H1 (cell line): ENCODE results near the gene LRRC56. TPM values are rescaled to one million over a fixed set of nuclear protein-coding genes. Genes with fewer than 3 reads are reported as not detected.

Experiments used
- CTCF ChIA-PET: fragments of 300-600 bp; sonication (Branson Sonifier 250); formaldehyde crosslinking; loops from one replicate; lab custom pipeline; 2021; ENCODE audit not compliant: partially characterized antibody; lab: Charles Lee
- POLR2A ChIA-PET: fragments of 300-600 bp; sonication (Branson Sonifier 250); formaldehyde crosslinking; loops from one replicate; lab custom pipeline; 2021; ENCODE audit warnings: inconsistent platforms; ENCODE audit not compliant: partially characterized antibody; lab: Charles Lee
- DNase-seq, 2 experiments: peaks; one replicate each; pipeline versions ENCODE4 v3.0.0 to v3.0.0-alpha.2; 2010 to 2022; ENCODE audit warnings: low spot score in 2 of 2, low read depth in 1 of 2, mixed read lengths in 1 of 2
- FAIRE-seq: peaks from 2 replicates; lab custom pipeline; 2011; peaks lifted over from hg19 to GRCh38; lab: Jason Lieb, UNC
- H2AFZ ChIP-seq: 2 replicates; pipeline ENCODE4 v1.8.1; 2012; ENCODE audit warnings: low read length, inconsistent platforms
- H2AK5ac ChIP-seq: 2 replicates; pipeline ENCODE4 v1.6.1; 2013; ENCODE audit warnings: low read depth, low read length
- H2BK120ac ChIP-seq: replicated peaks from 2 replicates; pipeline ENCODE3; 2013; ENCODE audit warnings: low read depth, low read length, inconsistent platforms
- H2BK12ac ChIP-seq: 2 replicates; pipeline ENCODE4 v1.6.1; 2013; ENCODE audit warnings: low read depth, low read length
- H2BK15ac ChIP-seq: 2 replicates; pipeline ENCODE4 v1.6.1; 2013; ENCODE audit warnings: low read length
- H2BK20ac ChIP-seq: 2 replicates; pipeline ENCODE4 v1.6.1; 2013; ENCODE audit warnings: low read length
- H2BK5ac ChIP-seq: 2 replicates; pipeline ENCODE4 v1.6.1; 2013; ENCODE audit warnings: low read depth, low read length
- H3K14ac ChIP-seq: 2 replicates; pipeline ENCODE4 v1.6.1; 2013; ENCODE audit warnings: inconsistent platforms; ENCODE audit not compliant: insufficient read length
- H3K18ac ChIP-seq: 2 replicates; pipeline ENCODE4 v1.6.1; 2013; ENCODE audit warnings: low read length; ENCODE audit errors: extremely low read depth
- H3K23ac ChIP-seq: 2 replicates; pipeline ENCODE4 v1.6.1; 2013; ENCODE audit warnings: inconsistent platforms; ENCODE audit not compliant: insufficient read length
- H3K23me2 ChIP-seq: 2 replicates; pipeline ENCODE4 v1.6.1; 2013; ENCODE audit warnings: low read depth, low read length
- H3K27ac ChIP-seq: 2 replicates; pipeline ENCODE4 v1.6.1; 2011; ENCODE audit warnings: low read depth, low read length, inconsistent platforms
- H3K27me3 ChIP-seq, 4 experiments: replicated peaks in 1 of 4; 1 replicate in 1 of 4; 2 replicates in 3 of 4; pipeline versions ENCODE4 v1.6.1 to v1.8.1; 2011 to 2013; ENCODE audit warnings: low read length in 3 of 4, mild to moderate bottlenecking in 3 of 4, inconsistent platforms in 2 of 4, mixed read lengths in 2 of 4, moderate library complexity in 1 of 4; ENCODE audit not compliant: control insufficient read depth in 3 of 4, insufficient read depth in 3 of 4; ENCODE audit errors: extremely low read depth in 1 of 4
- H3K36me3 ChIP-seq, 4 experiments: 2 replicates each; pipeline versions ENCODE4 v1.6.1 to v1.8.1; 2011 to 2013; ENCODE audit warnings: mild to moderate bottlenecking in 4 of 4, low read length in 3 of 4, moderate library complexity in 2 of 4, control low read depth in 1 of 4, inconsistent platforms in 1 of 4; ENCODE audit not compliant: insufficient read depth in 4 of 4, control insufficient read depth in 2 of 4
- H3K4ac ChIP-seq: replicated peaks from 2 replicates; pipeline ENCODE3; 2013; ENCODE audit warnings: low read length, low read depth, mixed read lengths, inconsistent platforms; ENCODE audit not compliant: insufficient read length
- H3K4me1 ChIP-seq, 4 experiments: replicated peaks in 1 of 4; 1 replicate in 1 of 4; 2 replicates in 3 of 4; pipeline versions ENCODE4 v1.6.1 to v1.8.1; 2011 to 2013; ENCODE audit warnings: low read length in 3 of 4, inconsistent platforms in 2 of 4, mixed read lengths in 1 of 4; ENCODE audit not compliant: insufficient read depth in 4 of 4, control insufficient read depth in 3 of 4
- H3K4me2 ChIP-seq, 2 experiments: 2 replicates each; pipeline versions ENCODE4 v1.6.1 to v1.8.1; 2011 to 2013; ENCODE audit warnings: low read depth in 2 of 2, low read length in 2 of 2, control low read depth in 1 of 2, inconsistent platforms in 1 of 2, mild to moderate bottlenecking in 1 of 2; ENCODE audit not compliant: insufficient read depth in 1 of 2
- H3K4me3 ChIP-seq, 4 experiments: fragments of 200-600, 300-600 bp in 1 of 4; sonication (generic), shearing (Covaris generic), sonication (Bioruptor Twin) in 1 of 4; 2 replicates each; pipeline versions ENCODE4 v1.5.1 to v1.8.1; 2011 to 2016; ENCODE audit warnings: low read length in 4 of 4, low read depth in 3 of 4, control low read depth in 2 of 4, inconsistent platforms in 2 of 4, mild to moderate bottlenecking in 2 of 4, mixed read lengths in 1 of 4, moderate library complexity in 1 of 4; ENCODE audit not compliant: insufficient read depth in 2 of 4; ENCODE audit errors: extremely low read depth in 1 of 4
- H3K56ac ChIP-seq: replicated peaks from 2 replicates; pipeline ENCODE3; 2013; ENCODE audit warnings: low read depth, mild to moderate bottlenecking, mixed read lengths, low read length, inconsistent platforms; ENCODE audit not compliant: insufficient read length
- H3K79me1 ChIP-seq: 2 replicates; pipeline ENCODE4 v1.6.1; 2013; ENCODE audit warnings: low read depth, low read length, control low read depth
- H3K79me2 ChIP-seq, 2 experiments: 2 replicates each; pipeline versions ENCODE4 v1.6.1 to v1.8.1; 2012 to 2013; ENCODE audit warnings: low read length in 2 of 2, mild to moderate bottlenecking in 2 of 2, inconsistent platforms in 1 of 2; ENCODE audit not compliant: insufficient read depth in 2 of 2, control insufficient read depth in 1 of 2
- H3K9ac ChIP-seq, 4 experiments: replicated peaks in 1 of 4; 1 replicate in 1 of 4; 2 replicates in 3 of 4; pipeline versions ENCODE4 v1.6.1 to v1.8.1; 2011 to 2013; ENCODE audit warnings: low read depth in 3 of 4, low read length in 3 of 4, control low read depth in 2 of 4, mild to moderate bottlenecking in 2 of 4, moderate library complexity in 2 of 4, inconsistent platforms in 1 of 4; ENCODE audit errors: extremely low read depth in 1 of 4
- H3K9me3 ChIP-seq, 2 experiments: 2 replicates each; pipeline versions ENCODE4 v1.6.1 to v1.8.1; 2012 to 2013; ENCODE audit warnings: mild to moderate bottlenecking in 2 of 2, moderate library complexity in 2 of 2, control low read depth in 1 of 2, inconsistent platforms in 1 of 2, low read depth in 1 of 2, low read length in 1 of 2, mixed read lengths in 1 of 2; ENCODE audit not compliant: insufficient read depth in 2 of 2
- H4K20me1 ChIP-seq, 2 experiments: replicated peaks in 1 of 2; 2 replicates each; pipeline versions ENCODE3 to v1.8.1; 2011 to 2013; ENCODE audit warnings: inconsistent platforms in 2 of 2, low read length in 2 of 2, mild to moderate bottlenecking in 1 of 2; ENCODE audit not compliant: insufficient read depth in 2 of 2, control insufficient read depth in 1 of 2
- H4K5ac ChIP-seq: 2 replicates; pipeline ENCODE4 v1.6.1; 2013; ENCODE audit warnings: low read length, low read depth, mixed read lengths, inconsistent platforms; ENCODE audit not compliant: insufficient read length
- H4K8ac ChIP-seq: 2 replicates; pipeline ENCODE4 v1.8.0; 2013; ENCODE audit warnings: mild to moderate bottlenecking, moderate library complexity, low read length, inconsistent platforms; ENCODE audit not compliant: insufficient read depth; ENCODE audit errors: extremely low read depth
- H4K91ac ChIP-seq: replicated peaks from 2 replicates; pipeline ENCODE3; 2013; ENCODE audit warnings: low read length, mixed read lengths, inconsistent platforms; ENCODE audit not compliant: insufficient read length
- ASH2L ChIP-seq: fragments of 200-600, 300-600 bp; sonication (generic); IDR thresholded peaks from one replicate; pipeline ENCODE4 v1.7.1; 2017; ENCODE audit warnings: low read length
- BACH1 ChIP-seq: IDR thresholded peaks from 2 replicates; pipeline ENCODE4 v1.6.1; 2012; ENCODE audit warnings: low read length, improper control_type of control experiment
- EP300 ChIP-seq, 2 experiments: IDR thresholded peaks; 1 replicate in 1 of 2; 2 replicates in 1 of 2; pipeline ENCODE4 v1.6.1; 2011 to 2012; ENCODE audit warnings: low read depth in 2 of 2, low read length in 2 of 2, mild to moderate bottlenecking in 2 of 2, borderline replicate concordance in 1 of 2, inconsistent platforms in 1 of 2, moderate library complexity in 1 of 2
- GTF2F1 ChIP-seq: IDR thresholded peaks from 2 replicates; pipeline ENCODE4 v1.6.1; 2012; ENCODE audit warnings: low read depth, low read length, improper control_type of control experiment, borderline replicate concordance
- HDAC6 ChIP-seq: IDR thresholded peaks from one replicate; pipeline ENCODE4 v1.7.1; 2012; ENCODE audit warnings: low read depth, mild to moderate bottlenecking, inconsistent platforms, low read length, moderate library complexity
- KDM1A ChIP-seq: fragments of 200-600, 300-600 bp; sonication (generic); IDR thresholded peaks from 2 replicates; pipeline ENCODE4 v1.7.1; 2016; ENCODE audit warnings: mild to moderate bottlenecking, low read length, borderline replicate concordance
- RFX5 ChIP-seq: IDR thresholded peaks from 2 replicates; pipeline ENCODE4 v1.6.1; 2011; ENCODE audit warnings: low read depth, low read length, improper control_type of control experiment, borderline replicate concordance
- SP1 ChIP-seq: IDR thresholded peaks from 2 replicates; pipeline ENCODE4 v1.6.1; 2011; ENCODE audit warnings: low read depth, low read length
- TAF1 ChIP-seq: IDR thresholded peaks from 2 replicates; pipeline ENCODE4 v1.6.1; 2011; ENCODE audit warnings: mild to moderate bottlenecking, low read depth, low read length
- TBP ChIP-seq: IDR thresholded peaks from 2 replicates; pipeline ENCODE4 v1.6.1; 2011; ENCODE audit warnings: low read depth, low read length, improper control_type of control experiment
- WGBS, 2 experiments: shearing (Covaris generic) in 1 of 2; methylation state at CpG; one replicate each; pipeline versions ENCODE4 v1.1.6 to v1.1.7; 2013 to 2015; ENCODE audit warnings: low lambda C conversion rate in 2 of 2, mixed read lengths in 2 of 2, inconsistent platforms in 1 of 2, low coverage in 1 of 2, missing lambda C conversion rate in 1 of 2; ENCODE audit not compliant: insufficient replicate concordance in 2 of 2, insufficient coverage in 1 of 2, insufficient read length in 1 of 2; ENCODE audit errors: extremely low coverage in 1 of 2, missing lambda C conversion rate in 1 of 2; 5-methylcytosine and 5-hydroxymethylcytosine counted together
- polyA plus RNA-seq, 7 experiments: library from polyadenylated mRNA; depleted of rRNA in 3 of 7; stranded (reverse) in 5 of 7; unstranded in 2 of 7; fragments of >200 nt in 5 of 7; fragments of 200-250 nt in 2 of 7; gene quantifications; 1 replicate in 5 of 7; 2 replicates in 1 of 7; 4 replicates in 1 of 7; pipeline versions ENCODE4 v1.2.1 to v1.2.3, GENCODE V29; 2011 to 2013; ENCODE audit warnings: missing spikeins in 2 of 7, mixed read lengths in 2 of 7
- total RNA-seq: library from RNA; stranded (reverse); fragmentation: NEBNext Ultra II Directional; extraction: Animal tissue kit (Norgen Biotek cat#: 25700); gene quantifications from 2 replicates; pipeline ENCODE4 v1.2.1, GENCODE V29; 2021

The LRRC56 gene
- total and polyA plus RNA-seq, 2 of the 8 experiments (the other 6 are each of a cell fraction or from before 2014, with no cell fraction given): 0.94 to 1.9 TPM

GRCh38 chr11:598005-598680 is 60.8 kb downstream of the LRRC56 start:
- Histone ChIP-seq H4K20me1 (peaks cover 4 to 12% of the 10 kb centered on the region in 2 experiments), H2BK5ac (no peak overlapping the region), H2BK12ac (no peak overlapping the region), H3K79me1 (peaks cover 4% of the 10 kb centered on the region; the same call in 1 of the 2 replicates), H3K18ac (no peak overlapping the region), H3K4ac (no peak overlapping the region), H3K56ac (no peak overlapping the region), H4K91ac (no peak overlapping the region), H3K23ac (no peak overlapping the region), H3K27ac (no peak overlapping the region), H3K4me2 (no peak overlapping the region), H3K9ac (no peak overlapping the region), H3K9me3 (no peaks in the 10 kb centered on the region), H2AK5ac (no peak overlapping the region), H2AFZ (no peak overlapping the region), H3K36me3 (peaks cover 16 to 56% (median 50%) of the 10 kb centered on the region in 4 experiments), H3K4me1 (no peaks in the 10 kb centered on the region), H3K4me3 (no peak overlapping the region), H2BK20ac (no peak overlapping the region), H4K5ac (no peak overlapping the region), H3K23me2 (no peaks in the 10 kb centered on the region), H2BK120ac (no peak overlapping the region), H3K14ac (no peak overlapping the region), H3K27me3 (no peaks in the 10 kb centered on the region), H3K79me2 (no peaks in the 10 kb centered on the region)
- CTCF ChIA-PET: no interaction called here
- WGBS, 2 experiments: 96% methylated on average over 27 of the region's 30 CpGs; no CpG with 5 or more reads in 1 of the 2 experiments
- POLR2A ChIA-PET: no interaction called here
- TF ChIP-seq SP1 (no peak), RFX5 (no peak), TBP (no peak), TAF1 (no peak), ASH2L (no peak), KDM1A (no peak), HDAC6 (no peak), GTF2F1 (no peak), EP300 (IDR thresholded peaks at IDR 0.05; ENCODE audit: borderline replicate concordance in 1 of 2, low read depth in 2 of 2, low read length in 2 of 2) (no peak), BACH1 (no peak)
- TF ChIP-seq, all 59 proteins: peak for 0
- no peak overlapping the region for H2BK15ac ChIP-seq
- no peak for DNase-seq
- no peak for FAIRE-seq
- no peak overlapping the region for H4K8ac ChIP-seq
